Mesendoderm (in vitro differentiated cells): ENCODE results near the gene CORT.

Experiments
- DNase-seq: peaks from one replicate; pipeline ENCODE4 v3.0.0; 2013
- H2AK5ac ChIP-seq: 2 replicates; pipeline ENCODE4 v1.6.1; 2013; ENCODE audit warnings: low read length, inconsistent platforms
- H2BK120ac ChIP-seq: 2 replicates; pipeline ENCODE4 v1.6.1; 2013; ENCODE audit warnings: low read depth, mild to moderate bottlenecking, low read length, moderate library complexity, mixed read lengths
- H2BK15ac ChIP-seq: replicated peaks from 2 replicates; pipeline ENCODE4 v1.6.1; 2013; ENCODE audit warnings: low read depth, mild to moderate bottlenecking, moderate library complexity
- H2BK5ac ChIP-seq: 2 replicates; pipeline ENCODE4 v1.6.1; 2013; ENCODE audit warnings: low read length, inconsistent platforms
- H3K18ac ChIP-seq: 2 replicates; pipeline ENCODE4 v1.6.1; 2013; ENCODE audit warnings: mild to moderate bottlenecking, low read length, mixed read lengths
- H3K23ac ChIP-seq: one replicate; pipeline ENCODE4 v1.6.1; 2013; ENCODE audit warnings: low read length
- H3K27ac ChIP-seq: 2 replicates; pipeline ENCODE4 v1.5.1; 2013; ENCODE audit warnings: low read depth, mild to moderate bottlenecking, inconsistent platforms, low read length, moderate library complexity
- H3K27me3 ChIP-seq: 2 replicates; pipeline ENCODE4 v1.6.1; 2013; ENCODE audit warnings: low read length, control low read depth, mild to moderate bottlenecking, inconsistent platforms; ENCODE audit not compliant: insufficient read depth, poor library complexity
- H3K36me3 ChIP-seq: 2 replicates; pipeline ENCODE4 v1.6.1; 2013; ENCODE audit warnings: low read length, inconsistent platforms; ENCODE audit not compliant: control insufficient read depth, insufficient read depth
- H3K4ac ChIP-seq: one replicate; pipeline ENCODE4 v1.6.1; 2013; ENCODE audit warnings: low read depth, mild to moderate bottlenecking, low read length, moderate library complexity
- H3K4me1 ChIP-seq: 2 replicates; pipeline ENCODE4 v1.6.1; 2013; ENCODE audit warnings: low read depth, low read length, inconsistent platforms; ENCODE audit not compliant: control insufficient read depth
- H3K4me2 ChIP-seq: 2 replicates; pipeline ENCODE4 v1.6.1; 2013; ENCODE audit warnings: low read length
- H3K4me3 ChIP-seq: 2 replicates; pipeline ENCODE4 v1.5.1; 2013; ENCODE audit warnings: mild to moderate bottlenecking, low read length
- H3K56ac ChIP-seq: one replicate; pipeline ENCODE4 v1.6.1; 2013; ENCODE audit warnings: low read length
- H3K79me1 ChIP-seq: 2 replicates; pipeline ENCODE4 v1.6.1; 2013; ENCODE audit warnings: low read length, inconsistent platforms
- H3K79me2 ChIP-seq: 2 replicates; pipeline ENCODE4 v1.6.1; 2013; ENCODE audit warnings: mild to moderate bottlenecking, low read length; ENCODE audit not compliant: control insufficient read depth, insufficient read depth
- H3K9ac ChIP-seq: 2 replicates; pipeline ENCODE4 v1.6.1; 2013; ENCODE audit warnings: low read length, inconsistent platforms
- H4K5ac ChIP-seq: one replicate; pipeline ENCODE4 v1.6.1; 2013; ENCODE audit warnings: low read length
- H4K8ac ChIP-seq: one replicate; pipeline ENCODE4 v1.6.1; 2013; ENCODE audit warnings: low read depth, mild to moderate bottlenecking, control low read depth, low read length, moderate library complexity
- WGBS: extraction: QIAGEN DNeasy Blood & Tissue Kit; methylation state at CpG from one replicate; pipeline ENCODE4 v1.1.7; 2013; ENCODE audit warnings: low lambda C conversion rate, missing lambda C conversion rate; ENCODE audit not compliant: insufficient coverage; ENCODE audit errors: extremely low coverage; 5-methylcytosine and 5-hydroxymethylcytosine counted together

The CORT gene

DNA sequence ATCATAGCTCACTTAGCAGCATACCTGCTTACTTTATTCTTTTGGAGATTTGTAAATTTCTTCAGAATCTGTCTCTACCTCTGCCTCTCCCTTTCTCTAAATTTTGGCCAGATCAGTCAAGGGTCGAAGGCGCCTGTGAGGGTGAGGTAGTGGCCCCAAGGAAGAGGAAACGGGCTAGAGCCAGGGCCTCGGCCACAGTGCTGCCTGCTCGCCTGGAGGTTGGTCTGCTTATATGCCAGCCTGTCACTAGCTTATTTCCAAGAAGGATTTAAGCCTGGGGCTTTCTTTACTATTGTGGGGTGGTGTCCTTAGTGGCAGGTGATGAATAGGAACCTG lies 44.6 kb downstream of the CORT start:
- no peak overlapping the region for H4K8ac ChIP-seq
- no peak overlapping the region for H3K18ac ChIP-seq
- peak overlapping the region; percentile 25 for H3K56ac ChIP-seq
- H3K23ac ChIP-seq, result no peak overlapping the region
- no peak overlapping the region for H3K27ac ChIP-seq
- no peak overlapping the region for H4K5ac ChIP-seq
- WGBS, result no CpG with 5 or more reads among the region's 5 CpGs
- H3K4me2 ChIP-seq, result no peak overlapping the region
- no peak overlapping the region for H2AK5ac ChIP-seq
- H3K27me3 ChIP-seq, result no peaks in the 10 kb centered on the region
- peaks cover 17% of the 10 kb centered on the region for H3K79me2 ChIP-seq
- peaks cover 2% of the 10 kb centered on the region for H3K36me3 ChIP-seq
- H2BK120ac ChIP-seq, result no peak overlapping the region
- H3K4ac ChIP-seq, result no peak overlapping the region
- peaks cover 2% of the 10 kb centered on the region for H3K4me1 ChIP-seq
- no peak for DNase-seq
- H3K9ac ChIP-seq, result no peak overlapping the region
- no peak overlapping the region for H2BK15ac ChIP-seq
- H2BK5ac ChIP-seq, result no peak overlapping the region
- H3K4me3 ChIP-seq, result no peak overlapping the region
- H3K79me1 ChIP-seq, result peaks cover 21% of the 10 kb centered on the region

DNA sequence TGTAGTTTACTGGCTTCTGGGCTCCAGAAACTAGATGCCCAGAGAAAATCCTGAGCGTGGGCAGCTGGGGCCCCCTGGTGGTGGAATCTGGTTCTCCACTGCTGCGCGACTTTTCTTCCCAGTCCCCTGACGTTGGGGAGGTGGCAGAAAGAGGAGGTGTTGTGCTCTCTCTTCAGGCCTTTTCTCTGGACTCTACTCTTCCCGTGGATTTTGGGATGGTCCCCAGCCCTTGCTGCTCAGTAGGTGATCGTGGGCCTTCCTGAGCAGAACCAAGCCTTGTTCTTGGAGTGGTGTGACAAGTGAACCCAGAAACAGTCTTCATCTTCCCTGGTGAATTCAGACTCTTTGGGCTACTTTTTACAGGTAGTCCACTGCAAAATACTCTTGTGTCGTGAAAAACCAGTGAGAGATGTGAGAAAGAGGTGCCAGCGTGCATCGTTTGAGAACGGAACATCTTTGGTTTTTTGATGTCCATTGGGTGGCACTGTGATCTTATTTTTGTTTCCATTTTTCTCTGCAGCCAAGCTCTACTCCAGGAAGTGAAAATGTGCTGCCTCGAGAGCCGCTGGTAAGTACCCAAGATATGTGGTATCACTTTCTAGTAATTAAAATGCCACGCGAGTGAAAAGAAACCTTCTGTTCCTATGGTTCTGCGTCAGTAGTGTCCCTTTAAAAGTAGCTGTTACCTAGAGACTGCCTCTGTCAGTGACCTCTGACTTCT lies 45.1 kb downstream of the CORT start:
- Histone ChIP-seq H3K4me2 (no peak overlapping the region), H3K27me3 (no peaks in the 10 kb centered on the region), H4K8ac (no peak overlapping the region), H3K56ac (peak overlapping the region; percentile 51), H3K18ac (no peak overlapping the region), H3K36me3 (peaks cover 2% of the 10 kb centered on the region), H3K4me3 (no peak overlapping the region), H3K27ac (no peak overlapping the region), H2BK5ac (no peak overlapping the region), H3K23ac (no peak overlapping the region), H3K79me1 (peaks cover 16% of the 10 kb centered on the region), H4K5ac (no peak overlapping the region), H2AK5ac (no peak overlapping the region), H3K4ac (no peak overlapping the region), H3K79me2 (peaks cover 15% of the 10 kb centered on the region), H2BK15ac (no peak overlapping the region), H3K9ac (peak overlapping the region; percentile 43), H3K4me1 (peaks cover 2% of the 10 kb centered on the region), H2BK120ac (no peak overlapping the region)
- no CpG with 5 or more reads among the region's 15 CpGs for WGBS
- peak; percentile 65 for DNase-seq

DNA sequence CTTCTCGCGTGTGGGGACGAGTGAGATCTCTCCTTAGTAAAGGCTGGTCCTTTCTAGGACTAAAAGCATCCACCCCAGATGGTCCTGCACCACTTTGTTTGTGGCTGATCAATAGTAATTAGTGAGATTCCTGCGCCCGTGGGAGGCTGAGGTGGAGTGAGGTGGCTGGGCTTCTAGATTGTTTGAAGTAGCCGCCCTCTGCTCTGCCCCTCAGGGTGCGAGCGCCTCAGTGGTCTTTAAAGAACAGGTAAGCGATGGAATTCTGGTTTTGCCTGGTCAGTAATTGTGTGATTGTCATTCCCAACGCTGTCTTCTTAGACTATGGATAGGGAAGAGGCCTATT lies 45.6 kb downstream of the CORT start:
- no peak overlapping the region for H3K27ac ChIP-seq
- H2BK5ac ChIP-seq, result no peak overlapping the region
- H3K56ac ChIP-seq, result no peak overlapping the region

DNA sequence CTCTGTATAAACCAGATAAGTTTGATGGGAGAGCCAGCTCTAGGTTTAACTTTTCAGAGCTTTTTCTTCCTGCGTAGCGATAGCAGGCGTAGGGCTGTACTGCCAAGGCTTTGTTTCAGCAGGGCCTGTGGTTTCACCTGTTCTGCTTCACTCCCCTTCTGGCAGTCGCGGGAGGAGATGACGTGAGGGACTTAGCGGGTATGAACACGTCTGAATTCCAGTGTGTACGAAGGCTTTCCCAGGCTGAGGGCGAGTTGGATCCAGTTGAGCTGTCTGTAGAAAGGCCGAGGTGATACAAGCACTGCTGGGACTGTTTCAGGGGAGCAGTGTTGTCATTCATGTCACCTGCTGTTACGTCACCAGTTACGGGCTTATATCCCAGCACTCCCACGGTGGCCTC lies 46.1 kb downstream of the CORT start:
- Histone ChIP-seq H3K4ac (no peak overlapping the region), H3K4me3 (no peak overlapping the region), H3K36me3 (peaks cover 2% of the 10 kb centered on the region), H3K79me2 (peaks cover 13% of the 10 kb centered on the region), H2BK15ac (no peak overlapping the region), H3K56ac (no peak overlapping the region), H3K27me3 (no peaks in the 10 kb centered on the region), H3K79me1 (peaks cover 15% of the 10 kb centered on the region), H4K5ac (no peak overlapping the region), H3K9ac (no peak overlapping the region), H4K8ac (no peak overlapping the region), H3K18ac (no peak overlapping the region), H2AK5ac (no peak overlapping the region), H3K4me1 (peaks cover 2% of the 10 kb centered on the region), H2BK5ac (no peak overlapping the region), H3K4me2 (no peak overlapping the region), H3K27ac (no peak overlapping the region), H3K23ac (no peak overlapping the region), H2BK120ac (no peak overlapping the region)
- no CpG with 5 or more reads among the region's 14 CpGs for WGBS
- no peak for DNase-seq

More for the DNA sequence above, 45.6 kb downstream of the CORT start:
- Histone ChIP-seq H3K79me1 (peaks cover 15% of the 10 kb centered on the region), H3K4me3 (no peak overlapping the region), H3K27me3 (no peaks in the 10 kb centered on the region), H3K4me2 (no peak overlapping the region), H3K9ac (no peak overlapping the region), H4K5ac (no peak overlapping the region), H2BK120ac (no peak overlapping the region), H3K4ac (no peak overlapping the region), H4K8ac (no peak overlapping the region), H2BK15ac (no peak overlapping the region), H3K79me2 (peaks cover 13% of the 10 kb centered on the region), H3K18ac (no peak overlapping the region), H3K23ac (no peak overlapping the region), H3K36me3 (peaks cover 2% of the 10 kb centered on the region), H2AK5ac (no peak overlapping the region), H3K4me1 (peaks cover 2% of the 10 kb centered on the region)
- no CpG with 5 or more reads among the region's 10 CpGs for WGBS
- no peak for DNase-seq

DNA sequence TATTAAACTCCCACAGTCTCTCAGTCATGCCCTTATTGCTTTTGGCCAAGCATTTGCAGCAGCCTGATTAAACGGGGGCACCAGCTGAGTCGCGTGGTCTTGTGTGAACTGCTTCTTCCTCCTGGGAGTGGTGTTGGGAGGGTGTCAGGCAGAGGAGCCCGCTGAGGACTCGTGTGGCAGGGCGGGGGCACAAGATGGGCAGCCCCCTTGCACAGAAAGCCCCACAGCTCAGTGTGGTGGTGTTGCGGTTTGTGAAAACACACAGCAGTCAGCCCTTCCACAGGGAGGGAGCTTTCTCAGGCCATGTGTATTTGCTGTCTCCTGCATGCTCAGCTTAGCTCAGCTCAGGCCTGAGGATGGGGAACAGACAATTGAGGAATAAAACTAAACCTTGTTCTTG lies 47.3 kb downstream of the CORT start:
- no peak overlapping the region for H3K23ac ChIP-seq
- peaks cover 15% of the 10 kb centered on the region for H3K79me1 ChIP-seq
- H3K56ac ChIP-seq, result no peak overlapping the region
- no peak overlapping the region for H2BK5ac ChIP-seq
- no peak overlapping the region for H2BK15ac ChIP-seq
- no peak overlapping the region for H3K4me3 ChIP-seq
- H3K4me2 ChIP-seq, result no peak overlapping the region
- no peak overlapping the region for H3K4ac ChIP-seq
- H3K4me1 ChIP-seq, result peaks cover 2% of the 10 kb centered on the region
- no peak overlapping the region for H2BK120ac ChIP-seq
- H4K5ac ChIP-seq, result no peak overlapping the region
- no peak overlapping the region for H4K8ac ChIP-seq
- no peak overlapping the region for H2AK5ac ChIP-seq
- DNase-seq, result no peak
- whole genome bisulfite sequencing, result no CpG with 5 or more reads among the region's 7 CpGs
- peaks cover 2% of the 10 kb centered on the region for H3K36me3 ChIP-seq
- H3K27ac ChIP-seq, result no peak overlapping the region
- peaks cover 13% of the 10 kb centered on the region for H3K79me2 ChIP-seq
- no peak overlapping the region for H3K18ac ChIP-seq
- H3K27me3 ChIP-seq, result no peaks in the 10 kb centered on the region
- H3K9ac ChIP-seq, result no peak overlapping the region

GRCh38 chr1:10498231-10498630 lies 48.4 kb downstream of the CORT start:
- peaks cover 2% of the 10 kb centered on the region for H3K36me3 ChIP-seq
- no peaks in the 10 kb centered on the region for H3K27me3 ChIP-seq
- no peak overlapping the region for H2AK5ac ChIP-seq
- H3K23ac ChIP-seq, result no peak overlapping the region
- H4K8ac ChIP-seq, result no peak overlapping the region
- no peak overlapping the region for H3K27ac ChIP-seq
- H3K4me3 ChIP-seq, result no peak overlapping the region
- no peak overlapping the region for H3K9ac ChIP-seq
- H2BK5ac ChIP-seq, result no peak overlapping the region
- no peak for DNase-seq
- no peak overlapping the region for H3K56ac ChIP-seq
- H3K4me2 ChIP-seq, result no peak overlapping the region
- H3K4me1 ChIP-seq, result peaks cover 2% of the 10 kb centered on the region
- H4K5ac ChIP-seq, result no peak overlapping the region
- peaks cover 9% of the 10 kb centered on the region for H3K79me1 ChIP-seq
- no peak overlapping the region for H3K4ac ChIP-seq
- WGBS, result no CpG with 5 or more reads among the region's 8 CpGs
- no peak overlapping the region for H2BK120ac ChIP-seq
- no peak overlapping the region for H3K18ac ChIP-seq
- H3K79me2 ChIP-seq, result peaks cover 10% of the 10 kb centered on the region
- no peak overlapping the region for H2BK15ac ChIP-seq
